ENCODE results near the gene AGMO. TPM values are rescaled to one million over a fixed set of nuclear protein-coding genes. Genes with fewer than 3 reads are reported as not detected.

AGMO gene
- total RNA-seq, 1 experiment from 2014 or later = 13.2 TPM

- H3K4me3 Mint-ChIP-seq (ENCODE audit: low read depth, unreplicated experiment) = no peak overlapping the region
- no TSS peak for BruUV-seq (replicated peaks)
- H3K4me1 Mint-ChIP-seq (ENCODE audit: low read depth, unreplicated experiment) = no peaks in the 10 kb centered on the region
- H3K27me3 Mint-ChIP-seq (ENCODE audit: unreplicated experiment) = no peaks in the 10 kb centered on the region
- peaks cover 5% of the 10 kb centered on the region for H3K9me3 Mint-ChIP-seq (ENCODE audit: low read depth, unreplicated experiment)
- DNase-seq = no peak
- intact Hi-C loops (cut with micrococcal nuclease; ENCODE audit: unreplicated experiment) = no loop called here
- H3K27ac Mint-ChIP-seq (ENCODE audit: unreplicated experiment) = no peak overlapping the region
- TF ChIP-seq CTCF (IDR thresholded peaks at IDR 0.05; ENCODE audit: unreplicated experiment) = no peak
- H3K36me3 Mint-ChIP-seq (ENCODE audit: insufficient read depth, unreplicated experiment) = no peaks in the 10 kb centered on the region
- CTCF ChIA-PET = no interaction called here
Measured at GRCh38 chr7:15400440-15400839, 161.4 kb downstream of the AGMO start.

GRCh38 chr7:15399441-15399840 lies 162.4 kb downstream of the AGMO start:
- Mint-ChIP-seq H3K4me1 (ENCODE audit: low read depth, unreplicated experiment) (no peaks in the 10 kb centered on the region), H3K27ac (ENCODE audit: unreplicated experiment) (no peak overlapping the region), H3K27me3 (ENCODE audit: unreplicated experiment) (no peaks in the 10 kb centered on the region), H3K4me3 (ENCODE audit: low read depth, unreplicated experiment) (no peak overlapping the region), H3K9me3 (ENCODE audit: low read depth, unreplicated experiment) (peaks cover 5% of the 10 kb centered on the region), H3K36me3 (ENCODE audit: insufficient read depth, unreplicated experiment) (no peaks in the 10 kb centered on the region)
- intact Hi-C loops (cut with micrococcal nuclease; ENCODE audit: unreplicated experiment) = no loop called here
- BruUV-seq (replicated peaks) = no TSS peak
- DNase-seq = no peak
- CTCF ChIA-PET = interaction anchor here (1.3 kb wide), 1 partner anchor 10 kb away, joined by 5 read pairs; no protein-coding TSS in a partner anchor
- no peak for TF ChIP-seq CTCF (IDR thresholded peaks at IDR 0.05; ENCODE audit: unreplicated experiment)

DNA sequence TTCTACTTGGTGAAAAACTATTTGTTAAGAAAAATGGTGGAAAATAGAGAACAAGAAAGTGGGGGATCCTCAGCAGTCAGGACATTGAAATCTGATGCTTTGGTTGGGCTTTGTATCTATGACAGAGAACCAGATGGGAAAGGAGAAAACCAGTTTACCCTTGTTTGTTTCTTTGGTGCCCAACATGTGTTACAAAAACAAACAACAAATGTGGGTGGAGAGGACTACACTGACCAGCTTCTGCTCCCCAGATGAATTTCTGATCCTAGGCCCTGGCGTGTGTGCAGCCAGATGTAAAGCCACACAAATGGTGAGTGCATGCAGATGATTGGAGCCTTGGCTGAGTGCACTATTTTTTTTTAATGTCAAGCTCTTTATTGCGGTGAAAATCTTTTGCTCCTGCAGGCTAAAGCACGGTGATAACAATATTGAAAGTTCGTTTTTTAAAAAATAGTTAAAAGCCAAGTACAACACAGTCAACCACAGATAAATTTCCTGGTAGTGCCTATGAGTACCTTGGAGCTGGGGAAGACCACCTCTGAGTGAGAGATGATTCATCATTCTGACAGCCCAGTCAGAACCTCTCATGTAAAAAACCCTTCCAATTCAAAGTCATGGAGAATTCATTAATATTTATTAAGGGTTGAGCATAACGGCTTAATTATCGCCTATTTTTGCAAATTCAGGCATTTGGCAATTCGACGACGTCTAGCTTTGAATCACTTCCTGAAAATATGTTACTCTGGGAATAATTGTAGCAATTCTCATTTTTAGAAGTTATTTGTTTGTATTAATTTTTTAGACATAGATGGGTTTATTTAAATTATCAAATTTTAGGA lies 163.7 kb downstream of the AGMO start:
- intact Hi-C loops (cut with micrococcal nuclease; ENCODE audit: unreplicated experiment) = no loop called here
- BruUV-seq (replicated peaks) = no TSS peak
- CTCF ChIA-PET = interaction anchor here (0.5 to 1.3 kb wide), 2 partner anchors 9 to 46 kb away, joined by 5 read pairs; no protein-coding TSS in a partner anchor
- H3K27ac Mint-ChIP-seq (ENCODE audit: unreplicated experiment) = no peak overlapping the region
- DNase-seq = no peak
- no peak overlapping the region for H3K4me3 Mint-ChIP-seq (ENCODE audit: low read depth, unreplicated experiment)
- no peak for TF ChIP-seq CTCF (IDR thresholded peaks at IDR 0.05; ENCODE audit: unreplicated experiment)
- H3K4me1 Mint-ChIP-seq (ENCODE audit: low read depth, unreplicated experiment) = no peaks in the 10 kb centered on the region
- peaks cover 5% of the 10 kb centered on the region for H3K9me3 Mint-ChIP-seq (ENCODE audit: low read depth, unreplicated experiment)
- no peaks in the 10 kb centered on the region for H3K27me3 Mint-ChIP-seq (ENCODE audit: unreplicated experiment)
- H3K36me3 Mint-ChIP-seq (ENCODE audit: insufficient read depth, unreplicated experiment) = no peaks in the 10 kb centered on the region

GRCh38 chr7:15397159-15397550 lies 164.7 kb downstream of the AGMO start:
- peaks cover 5% of the 10 kb centered on the region for H3K9me3 Mint-ChIP-seq (ENCODE audit: low read depth, unreplicated experiment)
- intact Hi-C loops (cut with micrococcal nuclease; ENCODE audit: unreplicated experiment) = no loop called here
- H3K36me3 Mint-ChIP-seq (ENCODE audit: insufficient read depth, unreplicated experiment) = no peaks in the 10 kb centered on the region
- no peak for DNase-seq
- BruUV-seq (replicated peaks) = no TSS peak
- no peak for TF ChIP-seq CTCF (IDR thresholded peaks at IDR 0.05; ENCODE audit: unreplicated experiment)
- CTCF ChIA-PET = interaction anchor here (0.6 kb wide), 1 partner anchor 88 kb away, joined by 4 read pairs; no protein-coding TSS in a partner anchor
- H3K4me3 Mint-ChIP-seq (ENCODE audit: low read depth, unreplicated experiment) = no peak overlapping the region
- no peaks in the 10 kb centered on the region for H3K27me3 Mint-ChIP-seq (ENCODE audit: unreplicated experiment)
- H3K4me1 Mint-ChIP-seq (ENCODE audit: low read depth, unreplicated experiment) = no peaks in the 10 kb centered on the region
- no peak overlapping the region for H3K27ac Mint-ChIP-seq (ENCODE audit: unreplicated experiment)

Data from Calu3 (cell line).